EL (cell line): ENCODE results near the gene CAPN7.
"Not testable (repeated sequence)": the region's sequence is repeated elsewhere in the genome, so short reads cannot be mapped to it uniquely, and the experiment has no call there.

ENCODE experiments used
- DNase-seq: peaks from one replicate; pipeline ENCODE4 v3.0.0-alpha.2; 2016

CAPN7 gene

DNA sequence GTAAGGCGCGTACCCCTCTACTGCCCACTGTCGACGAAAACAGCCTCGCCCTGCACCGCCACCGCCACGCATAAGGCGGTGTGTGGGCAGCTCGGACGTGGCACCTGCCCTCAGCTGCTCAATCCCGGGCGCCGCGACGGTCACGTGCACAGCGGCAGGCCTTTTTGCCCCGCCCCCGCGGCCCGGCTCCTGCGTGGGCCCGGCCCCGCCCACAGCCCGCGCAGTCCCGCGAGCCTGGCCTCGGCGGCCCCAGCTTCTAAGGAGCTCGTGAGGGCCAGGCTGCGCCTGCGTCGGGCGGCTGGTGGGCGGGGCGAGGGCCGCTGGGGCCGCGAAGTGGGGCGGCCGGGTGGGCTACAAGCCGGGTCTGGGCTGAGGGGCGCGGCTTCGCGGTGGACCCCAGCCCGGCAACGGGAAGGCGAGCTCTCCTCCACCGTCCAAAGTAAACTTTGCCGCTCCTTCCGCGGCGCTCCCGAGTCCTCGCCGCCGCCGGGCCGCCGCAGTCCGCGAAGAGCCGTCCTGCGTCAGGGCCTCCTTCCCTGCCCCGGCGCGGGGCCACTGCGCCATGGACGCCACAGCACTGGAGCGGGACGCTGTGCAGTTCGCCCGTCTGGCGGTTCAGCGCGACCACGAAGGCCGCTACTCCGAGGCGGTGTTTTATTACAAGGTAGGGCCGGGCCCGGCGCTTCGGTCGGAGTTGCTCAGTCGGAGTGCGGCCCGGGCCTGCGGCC lies at the start of gene CAPN7:
TSS of gene CAPN7 (plus strand) at position 313 of the 728 bp plus-strand sequence. CDS start at position 563, 250 bp downstream.
- peak; percentile 95 for DNase-seq

DNA sequence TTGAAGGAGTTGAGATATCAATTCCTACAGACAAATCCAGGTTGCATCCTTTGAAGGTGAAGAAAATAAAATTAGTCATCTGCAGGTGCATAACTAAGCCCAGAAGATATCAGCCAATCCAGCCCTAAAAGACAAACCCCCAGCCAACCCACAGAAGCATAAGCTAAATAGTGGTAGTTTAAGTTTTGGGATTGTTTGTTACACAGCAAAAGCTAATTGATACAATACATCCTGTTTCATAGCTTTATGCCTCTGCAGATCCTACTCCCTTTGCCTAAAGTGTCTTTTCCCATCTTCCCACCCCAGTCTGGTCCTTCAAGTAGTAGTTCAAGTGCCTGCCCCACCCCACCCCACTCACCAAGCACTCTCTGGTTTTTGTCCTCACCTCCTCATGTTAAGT lies 48.6 kb upstream of the CAPN7 start:
- no peak for DNase-seq

- DNase-seq = no peak
These were observed 46.4 kb upstream of the CAPN7 start for GRCh38 chr3:15159501-15160136.

DNA sequence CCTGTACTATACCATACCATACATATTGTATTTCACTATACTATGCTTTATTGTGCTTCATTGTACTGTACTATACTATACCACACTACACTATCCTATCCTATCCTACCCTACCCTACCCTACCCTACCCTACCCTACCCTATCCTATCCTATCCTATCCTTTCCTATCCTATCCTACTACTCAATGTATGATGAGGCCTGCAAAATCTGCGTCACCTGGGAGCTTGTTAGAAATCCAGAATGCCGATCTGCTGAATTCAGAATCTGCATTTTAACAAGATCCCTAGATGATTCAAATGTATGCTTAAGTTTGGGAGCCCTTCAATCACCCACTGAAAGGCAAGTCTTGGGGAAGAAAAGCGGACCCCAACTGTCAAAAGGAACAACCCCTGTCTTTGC lies 45.4 kb upstream of the CAPN7 start:
- DNase-seq = no peak

DNA sequence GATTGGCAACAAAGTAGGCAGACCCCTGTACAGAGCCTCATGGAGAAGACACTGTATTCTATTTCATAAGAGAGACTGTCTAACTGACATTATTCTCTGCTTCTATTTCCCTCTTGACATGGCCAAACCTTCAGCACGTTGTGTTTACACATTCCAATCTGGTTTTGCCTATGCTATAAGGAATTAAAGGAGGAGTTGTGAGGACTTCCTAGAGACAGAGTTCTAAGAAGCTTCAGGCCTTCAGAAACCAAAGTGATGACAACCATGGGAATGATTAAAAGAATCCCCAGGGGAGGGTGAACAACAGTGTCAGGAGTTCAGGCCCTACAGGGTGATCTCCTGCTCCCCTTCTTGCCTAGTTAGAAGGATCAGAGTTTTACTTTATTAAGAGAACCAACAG lies 44.9 kb upstream of the CAPN7 start:
- no peak for DNase-seq

GRCh38 chr3:15163656-15164055 lies 42.4 kb upstream of the CAPN7 start:
- DNase-seq = not testable (repeated sequence)

- no peak for DNase-seq
These were observed 41.7 kb upstream of the CAPN7 start for GRCh38 chr3:15164340-15164739.

DNA sequence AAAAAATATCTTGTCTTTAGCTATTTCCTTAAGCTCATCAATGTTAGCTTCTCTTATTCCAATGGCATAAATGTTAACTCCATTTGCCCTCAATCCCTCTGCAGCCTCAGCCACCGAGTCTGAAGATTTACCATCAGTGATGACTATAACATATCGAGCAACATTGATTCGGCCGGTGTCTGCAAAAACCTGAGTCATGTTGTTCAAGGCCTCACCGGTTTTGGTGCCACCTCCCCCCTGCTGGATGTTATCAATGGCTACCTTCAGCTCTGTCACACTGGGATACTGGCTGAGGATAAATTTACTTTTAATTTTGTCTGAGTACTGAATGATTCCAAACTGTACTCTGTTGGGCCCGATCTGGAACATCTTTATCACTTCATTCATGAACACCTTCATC lies 41.0 kb upstream of the CAPN7 start:
- DNase-seq = no peak

GRCh38 chr3:15166391-15166790 lies 39.7 kb upstream of the CAPN7 start:
- not testable (repeated sequence) for DNase-seq

GRCh38 chr3:15171096-15171495 lies 35.0 kb upstream of the CAPN7 start:
- no peak for DNase-seq

- DNase-seq = no peak
These were observed 33.2 kb upstream of the CAPN7 start for GRCh38 chr3:15172806-15173205.

DNA sequence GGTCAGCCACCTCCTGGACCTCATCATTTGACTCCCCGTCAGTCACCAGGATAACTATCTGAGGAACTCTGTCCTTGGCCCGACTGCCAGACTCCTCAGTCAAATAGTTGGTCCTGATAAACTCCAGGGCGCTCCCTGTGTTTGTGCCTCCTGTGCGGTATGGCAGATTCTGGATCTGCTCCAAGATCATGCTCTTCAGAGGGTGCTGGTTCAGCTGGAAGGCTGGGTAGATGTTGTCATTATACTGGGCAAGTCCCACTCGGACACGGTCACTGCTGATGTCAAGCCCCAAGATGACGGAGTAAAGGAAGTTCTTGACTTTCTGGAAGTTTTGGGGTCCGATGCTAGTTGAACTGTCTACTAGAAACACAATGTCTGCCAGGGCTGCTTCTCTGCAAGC lies 31.1 kb upstream of the CAPN7 start:
- no peak for DNase-seq

- DNase-seq = no peak
These were observed 30.4 kb upstream of the CAPN7 start for GRCh38 chr3:15175605-15176004.

DNA sequence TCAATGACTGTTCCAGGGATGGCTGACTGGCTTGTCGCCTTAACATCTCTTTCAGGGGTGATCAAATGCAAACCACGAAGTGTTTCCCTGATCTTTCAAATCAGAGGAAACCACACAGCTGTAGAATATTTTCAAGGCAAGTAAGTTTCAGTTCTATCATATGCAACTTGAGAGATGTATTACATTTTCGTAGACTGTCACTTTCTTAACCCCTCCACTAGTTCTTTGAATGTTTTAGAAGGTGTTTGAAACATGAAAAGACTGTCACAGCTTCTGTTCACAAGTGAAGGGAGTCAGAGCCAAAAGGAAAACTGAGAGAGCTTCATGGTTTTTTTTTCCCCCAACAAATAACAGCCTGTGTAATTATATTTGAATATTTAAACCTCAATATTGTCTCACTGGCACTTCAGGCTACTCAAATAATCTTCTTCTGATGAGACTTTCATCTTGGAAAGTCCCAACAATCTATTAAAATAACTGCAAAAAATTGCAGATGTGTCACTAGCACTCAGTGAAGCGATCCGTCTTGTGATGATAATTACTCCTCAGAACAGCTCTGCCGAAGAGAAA lies 25.9 kb upstream of the CAPN7 start:
- no peak for DNase-seq

DNA sequence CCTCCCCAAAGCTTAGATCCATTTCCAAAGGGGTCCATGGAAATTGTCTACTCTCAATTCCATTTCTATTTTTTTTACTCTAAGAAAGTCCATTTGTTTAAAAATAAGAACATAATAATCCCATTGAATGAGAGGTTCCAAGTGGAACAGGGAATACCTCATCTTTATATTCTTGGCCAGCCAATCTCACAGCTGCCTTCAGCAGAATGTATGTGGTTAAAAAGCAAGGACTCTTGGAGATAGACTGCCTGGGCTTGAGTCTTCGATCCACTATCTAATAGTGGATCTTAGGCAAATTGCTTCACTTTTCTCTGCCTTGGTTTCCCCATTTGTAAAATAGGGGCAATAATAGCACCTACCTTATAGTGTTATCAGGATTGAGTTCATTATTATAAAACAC lies 24.5 kb upstream of the CAPN7 start:
- no peak for DNase-seq

DNA sequence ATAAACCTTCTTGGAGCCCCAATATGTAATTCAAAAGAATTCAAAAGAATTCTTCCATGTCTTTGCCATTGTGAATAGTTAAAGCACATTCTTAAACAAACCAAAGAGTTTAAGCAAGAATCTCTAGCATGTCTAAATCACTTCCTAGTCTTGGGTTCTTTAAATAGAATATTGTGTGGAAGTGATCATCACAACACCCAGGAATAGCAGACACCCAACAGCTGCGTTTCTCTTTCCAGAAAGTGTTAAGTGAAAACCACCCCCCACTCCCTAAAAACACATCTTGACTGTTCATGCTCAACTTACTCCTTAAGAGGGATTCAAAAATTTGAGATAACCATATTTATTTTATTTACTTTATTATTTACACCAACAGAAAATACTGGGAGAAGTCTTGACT lies 24.1 kb upstream of the CAPN7 start:
- DNase-seq = no peak

GRCh38 chr3:15183011-15183410 lies 23.0 kb upstream of the CAPN7 start:
- DNase-seq = no peak

DNA sequence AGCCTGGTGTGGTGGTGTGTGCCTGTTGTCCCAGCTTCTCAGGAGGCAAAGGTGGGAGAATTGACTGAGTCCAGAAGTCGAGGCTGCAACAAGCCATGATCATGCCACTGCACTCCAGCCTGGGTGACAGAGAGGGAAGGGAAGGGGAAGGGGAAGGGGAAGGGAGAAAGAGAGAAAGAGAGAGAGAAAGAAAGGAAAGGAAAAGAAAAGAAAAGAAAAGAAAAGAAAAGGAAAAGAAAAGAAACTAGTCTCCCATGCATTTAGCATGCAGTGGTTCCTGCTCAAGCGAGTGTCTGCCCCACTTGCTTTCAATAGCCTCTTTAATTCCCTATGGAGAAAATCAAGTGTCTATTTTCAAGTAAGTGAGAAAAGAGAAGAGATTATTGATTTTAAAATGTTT lies 20.6 kb upstream of the CAPN7 start:
- DNase-seq = no peak

DNA sequence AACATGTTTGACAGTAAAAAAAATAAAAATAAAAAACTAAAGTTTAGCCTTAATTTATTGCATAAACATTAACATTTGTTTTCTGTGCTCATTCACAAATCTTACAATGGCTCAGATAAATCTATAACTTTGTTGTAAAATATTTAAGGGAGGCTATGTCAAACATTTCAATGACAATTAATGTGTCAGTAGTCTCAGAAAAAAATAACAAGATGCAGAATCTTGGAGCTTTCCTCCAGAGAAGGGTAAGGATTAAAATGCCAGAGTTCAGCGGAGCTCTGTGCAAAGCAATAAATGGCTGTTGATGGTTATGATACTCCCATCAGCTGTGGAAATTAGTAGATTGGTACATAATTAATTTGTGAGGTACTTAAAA lies 20.0 kb upstream of the CAPN7 start:
- DNase-seq = no peak

DNA sequence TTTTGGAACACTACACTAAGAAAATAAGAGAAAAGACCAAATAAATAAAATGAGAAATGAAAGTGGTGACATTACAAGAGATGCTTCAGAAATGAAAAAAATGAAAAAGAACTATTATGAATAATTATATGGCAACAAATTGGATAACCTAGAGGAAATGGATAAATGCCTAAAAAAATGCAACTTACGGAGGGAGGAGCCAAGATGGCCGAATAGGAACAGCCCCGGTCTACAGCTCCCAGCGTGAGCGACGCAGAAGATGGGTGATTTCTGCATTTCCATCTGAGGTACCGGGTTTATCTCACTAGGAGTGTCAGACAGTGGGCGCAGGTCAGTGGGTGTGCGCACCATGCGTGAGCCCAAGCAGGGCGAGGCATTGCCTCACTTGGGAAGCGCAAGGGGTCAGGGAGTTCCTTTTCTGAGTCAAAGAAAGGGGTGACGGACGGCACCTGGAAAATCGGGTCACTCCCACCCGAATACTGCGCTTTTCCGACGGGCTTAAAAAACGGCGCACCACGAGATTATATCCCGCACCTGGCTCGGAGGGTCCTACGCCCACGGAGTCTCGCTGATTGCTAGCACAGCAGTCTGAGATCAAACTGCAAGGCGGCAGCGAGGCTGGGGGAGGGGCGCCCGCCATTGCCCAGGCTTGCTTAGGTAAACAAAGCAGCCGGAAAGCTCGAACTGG lies 19.4 kb upstream of the CAPN7 start:
- not testable (repeated sequence) for DNase-seq

GRCh38 chr3:15197340-15198029 lies 8.6 kb upstream of the CAPN7 start:
- no peak for DNase-seq

DNA sequence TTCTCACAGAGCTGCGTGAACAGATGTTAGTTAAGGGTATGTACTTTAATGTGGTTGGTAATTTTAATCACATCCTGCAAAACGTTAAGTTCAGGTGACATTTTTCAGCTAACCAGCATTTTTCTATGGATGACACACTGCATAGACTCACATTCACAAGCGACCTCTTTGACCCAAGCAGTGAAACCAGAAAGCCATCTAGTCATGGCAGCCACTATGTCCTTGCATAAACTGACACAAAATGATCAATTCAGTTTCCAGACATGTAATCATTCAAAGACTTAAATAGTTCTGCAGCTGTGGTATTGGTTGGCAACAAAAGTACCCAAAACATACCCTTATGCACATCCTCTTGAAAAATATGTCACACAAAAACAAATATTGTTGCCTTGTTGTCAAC lies 7.4 kb upstream of the CAPN7 start:
- DNase-seq = no peak

DNA sequence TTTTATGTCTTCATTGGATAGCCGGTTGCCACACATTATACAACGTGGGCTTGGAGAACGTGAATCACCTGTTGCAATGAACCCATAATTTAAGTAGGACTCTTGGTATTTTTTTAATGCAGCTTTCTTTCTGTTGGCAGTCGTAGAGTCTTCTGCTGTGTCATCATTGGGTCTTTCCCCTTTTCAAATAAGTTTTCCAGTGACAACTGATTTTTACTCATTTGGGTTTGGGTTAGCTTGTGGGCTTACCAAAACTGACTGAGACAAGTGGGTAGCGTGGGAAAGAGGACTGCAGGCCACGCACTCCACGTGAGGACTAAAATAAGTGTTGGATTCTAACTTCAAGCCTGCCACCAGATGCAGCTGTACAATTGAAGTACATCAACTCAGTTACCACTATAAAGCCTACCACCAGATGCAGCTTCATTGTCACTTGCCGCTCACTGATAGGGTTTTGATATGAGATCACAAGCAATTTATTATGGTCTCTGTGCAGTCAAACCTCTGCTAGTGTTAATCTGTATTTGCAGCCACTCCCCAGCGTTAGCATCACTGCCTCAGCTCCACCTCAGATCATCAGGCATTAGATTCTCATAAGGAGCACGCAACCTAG lies 6.4 kb upstream of the CAPN7 start:
- DNase-seq = no peak
